HepG2 (cell line): ENCODE results near the gene ZNF445. TPM values are rescaled to one million over a fixed set of nuclear protein-coding genes. Genes with fewer than 3 reads are reported as not detected.

Source experiments
- CENPBD1 ChIP-seq: sonication (generic); formaldehyde crosslinking; IDR thresholded peaks from 2 replicates; pipeline ENCODE4 v1.8.0; 2022; ENCODE audit warnings: missing genetic modification reagents, low read depth, mild to moderate bottlenecking, borderline replicate concordance
- DZIP1 ChIP-seq: sonication (generic); formaldehyde crosslinking; IDR thresholded peaks from 2 replicates; pipeline ENCODE4 v1.5.0; 2020; ENCODE audit warnings: mild to moderate bottlenecking, missing genetic modification reagents
- EP300 ChIP-seq, 3 experiments: sonication (generic) in 1 of 3; formaldehyde crosslinking in 1 of 3; IDR thresholded peaks; 2 replicates each; pipeline versions ENCODE4 v1.5.1 to v1.6.1; 2011 to 2020; ENCODE audit warnings: low read depth in 2 of 3, low read length in 2 of 3, borderline replicate concordance in 1 of 3, improper control_type of control experiment in 1 of 3, mild to moderate bottlenecking in 1 of 3, missing genetic modification reagents in 1 of 3, moderate library complexity in 1 of 3
- HNF4G ChIP-seq, 2 experiments: sonication (generic) in 1 of 2; formaldehyde crosslinking in 1 of 2; IDR thresholded peaks; 2 replicates each; pipeline versions ENCODE4 v1.4.0 to v1.6.1; 2011 to 2020; ENCODE audit warnings: borderline replicate concordance in 2 of 2, low read depth in 2 of 2, mild to moderate bottlenecking in 2 of 2, low read length in 1 of 2, missing genetic modification reagents in 1 of 2, moderate library complexity in 1 of 2
- LRRFIP1 ChIP-seq: sonication (generic); formaldehyde crosslinking; conservative IDR thresholded peaks from 2 replicates; pipeline ENCODE4 v1.4.0; 2020; ENCODE audit warnings: missing genetic modification reagents
- MAF1 ChIP-seq: sonication (generic); formaldehyde crosslinking; IDR thresholded peaks from 2 replicates; pipeline ENCODE4 v1.5.0; 2020; ENCODE audit warnings: missing genetic modification reagents, borderline replicate concordance
- NR3C1 ChIP-seq: sonication (generic); formaldehyde crosslinking; IDR thresholded peaks from 2 replicates; pipeline ENCODE4 v1.4.0; 2020; ENCODE audit warnings: missing genetic modification reagents
- POGZ ChIP-seq: sonication (generic); formaldehyde crosslinking; IDR thresholded peaks from 2 replicates; pipeline ENCODE4 v1.4.0; 2020; ENCODE audit warnings: mild to moderate bottlenecking, missing genetic modification reagents
- SP5 ChIP-seq: IDR thresholded peaks from 2 replicates; pipeline ENCODE4 v1.6.1; 2016; ENCODE audit warnings: low read depth, borderline replicate concordance
- SRF ChIP-seq: IDR thresholded peaks from 2 replicates; pipeline ENCODE4 v1.6.1; 2011; ENCODE audit warnings: mild to moderate bottlenecking, low read depth, low read length, moderate library complexity
- TCF12 ChIP-seq, 2 experiments: fragments of 450-650 bp in 1 of 2; sonication (generic) in 1 of 2; formaldehyde crosslinking in 1 of 2; IDR thresholded peaks; 2 replicates each; pipeline versions ENCODE4 v1.6.1 to v1.8.0; 2017 to 2022; ENCODE audit warnings: antibody characterized with exemption in 1 of 2, mild to moderate bottlenecking in 1 of 2, missing genetic modification reagents in 1 of 2, moderate library complexity in 1 of 2
- ZBTB38 ChIP-seq: sonication (generic); formaldehyde crosslinking; IDR thresholded peaks from 2 replicates; pipeline ENCODE4 v1.5.1; 2020; ENCODE audit warnings: mild to moderate bottlenecking, missing genetic modification reagents
- ZNF224 ChIP-seq: sonication (generic); formaldehyde crosslinking; IDR thresholded peaks from 2 replicates; pipeline ENCODE4 v1.5.0; 2020; ENCODE audit warnings: mild to moderate bottlenecking, missing genetic modification reagents
- ZNF264 ChIP-seq: sonication (generic); formaldehyde crosslinking; IDR thresholded peaks from 2 replicates; pipeline ENCODE4 v1.4.0; 2020; ENCODE audit warnings: missing genetic modification reagents
- ZNF276 ChIP-seq: sonication (generic); formaldehyde crosslinking; IDR thresholded peaks from 2 replicates; pipeline ENCODE4 v1.4.0; 2020; ENCODE audit warnings: mild to moderate bottlenecking, low read depth, missing genetic modification reagents
- ZNF501 ChIP-seq: sonication (generic); formaldehyde crosslinking; IDR thresholded peaks from 2 replicates; pipeline ENCODE4 v1.5.1; 2020; ENCODE audit warnings: mild to moderate bottlenecking, moderate library complexity, missing genetic modification reagents
- ZNF792 ChIP-seq: IDR thresholded peaks from 2 replicates; pipeline ENCODE4 v1.6.1; 2016
- ZSCAN22 ChIP-seq: sonication (generic); formaldehyde crosslinking; IDR thresholded peaks from 2 replicates; pipeline ENCODE4 v1.4.0; 2020; ENCODE audit warnings: mild to moderate bottlenecking, missing genetic modification reagents
- polyA plus RNA-seq, 8 experiments: library from polyadenylated mRNA; depleted of rRNA in 3 of 8; stranded (reverse) in 7 of 8; unstranded in 1 of 8; fragments of >200 nt; fragmentation: Illumina TruSeq in 4 of 8; extraction: Trizol in 4 of 8; gene quantifications; 2 replicates each; pipeline versions ENCODE4 v1.2.1 to v1.2.3, GENCODE V29; 2011 to 2016; ENCODE audit warnings: low read depth in 4 of 8, missing spikeins in 1 of 8, mixed read lengths in 1 of 8; ENCODE audit not compliant: insufficient read depth in 1 of 8
- total RNA-seq, 5 experiments: library from RNA; depleted of rRNA; stranded (reverse); fragments of >200 nt; fragmentation: Illumina TruSeq; extraction: Trizol; gene quantifications; 2 replicates each; pipeline ENCODE4 v1.2.3, GENCODE V29; 2016; ENCODE audit warnings: low read depth in 1 of 5
- TF ChIP-seq, protein P1 (sequence below): sonication (generic); formaldehyde crosslinking; IDR thresholded peaks from 2 replicates; pipeline ENCODE4 v1.8.0; 2022; ENCODE audit warnings: mild to moderate bottlenecking, missing genetic modification reagents; ENCODE audit not compliant: insufficient replicate concordance

ZNF445 gene
- total and polyA plus RNA-seq, 2 of the 13 experiments (the other 11 are each of a cell fraction or from before 2014, with no cell fraction given), result 4.4 to 10.3 TPM

- no peak for TF ChIP-seq ZNF264 (CRISPR knock-in tag)
- TF ChIP-seq TCF12 (IDR thresholded peaks at IDR 0.05), result no peak
- no peak for TF ChIP-seq TCF12 (CRISPR knock-in tag; IDR thresholded peaks at IDR 0.05)
- TF ChIP-seq SRF, result peak; percentile 73; the same call in 1 of the 2 replicates
- no peak for TF ChIP-seq ZNF792 (CRISPR knock-in tag)
- TF ChIP-seq ZBTB38, result no peak
- TF ChIP-seq, protein P1, sequence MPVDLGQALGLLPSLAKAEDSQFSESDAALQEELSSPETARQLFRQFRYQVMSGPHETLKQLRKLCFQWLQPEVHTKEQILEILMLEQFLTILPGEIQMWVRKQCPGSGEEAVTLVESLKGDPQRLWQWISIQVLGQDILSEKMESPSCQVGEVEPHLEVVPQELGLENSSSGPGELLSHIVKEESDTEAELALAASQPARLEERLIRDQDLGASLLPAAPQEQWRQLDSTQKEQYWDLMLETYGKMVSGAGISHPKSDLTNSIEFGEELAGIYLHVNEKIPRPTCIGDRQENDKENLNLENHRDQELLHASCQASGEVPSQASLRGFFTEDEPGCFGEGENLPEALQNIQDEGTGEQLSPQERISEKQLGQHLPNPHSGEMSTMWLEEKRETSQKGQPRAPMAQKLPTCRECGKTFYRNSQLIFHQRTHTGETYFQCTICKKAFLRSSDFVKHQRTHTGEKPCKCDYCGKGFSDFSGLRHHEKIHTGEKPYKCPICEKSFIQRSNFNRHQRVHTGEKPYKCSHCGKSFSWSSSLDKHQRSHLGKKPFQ (CRISPR knock-in tag), result no peak
- no peak for TF ChIP-seq ZSCAN22 (CRISPR knock-in tag)
- TF ChIP-seq SP5 (CRISPR knock-in tag), result 0 out of 2 replicates have a peak, but pooled peaks have one; percentile 7
- no peak for TF ChIP-seq ZNF224
- no peak for TF ChIP-seq DZIP1 (CRISPR knock-in tag)
- TF ChIP-seq NR3C1 (CRISPR knock-in tag), result no peak
- TF ChIP-seq ZNF501 (CRISPR knock-in tag), result no peak
- TF ChIP-seq EP300 (IDR thresholded peaks at IDR 0.05; ENCODE audit: low read depth in 2 of 2, low read length in 2 of 2), result no peak
- TF ChIP-seq EP300 (CRISPR knock-in tag; IDR thresholded peaks at IDR 0.05; ENCODE audit: borderline replicate concordance), result no peak
- peak; percentile 49; the same call in 1 of the 2 replicates for TF ChIP-seq HNF4G (IDR thresholded peaks at IDR 0.05; ENCODE audit: borderline replicate concordance, low read depth, low read length)
- TF ChIP-seq HNF4G (CRISPR knock-in tag; IDR thresholded peaks at IDR 0.05; ENCODE audit: borderline replicate concordance, low read depth), result no peak
- no peak for TF ChIP-seq POGZ (CRISPR knock-in tag)
- no peak for TF ChIP-seq CENPBD1 (CRISPR knock-in tag)
- no peak for TF ChIP-seq ZNF276
- TF ChIP-seq LRRFIP1 (CRISPR knock-in tag), result no peak
- TF ChIP-seq MAF1 (CRISPR knock-in tag), result no peak
Measured at GRCh38 chr3:44511238-44511566, 33.7 kb upstream of the ZNF445 start (continued).
